ENCODE measurements around the gene EEA1.

The EEA1 gene

GRCh38 chr12:92945659-92946220, 16.6 kb upstream of the EEA1 start:
- no peak for TF ChIP-seq TAF1 (IDR thresholded peaks at IDR 0.05; ENCODE audit: borderline replicate concordance, insufficient read depth, low read length)
- no peak for TF ChIP-seq POLR2AphosphoS5 (IDR thresholded peaks at IDR 0.05; ENCODE audit: low read depth, low read length)
- no peak for TF ChIP-seq SIN3A (IDR thresholded peaks at IDR 0.05; ENCODE audit: borderline replicate concordance, insufficient read depth, low read length)
- TF ChIP-seq REST (IDR thresholded peaks at IDR 0.05; ENCODE audit: insufficient read depth in 1 of 2, low read depth in 2 of 2, low read length in 2 of 2): no peak
- no peak for TF ChIP-seq FOXP2 (optimal IDR thresholded peaks at IDR 0.05; ENCODE audit: borderline replicate concordance, extremely low read depth, extremely low read length, insufficient read depth)

GRCh38 chr12:92943482-92944250, 14.6 kb upstream of the EEA1 start:
- TF ChIP-seq SIN3A (IDR thresholded peaks at IDR 0.05; ENCODE audit: borderline replicate concordance, insufficient read depth, low read length) (no peak), POLR2AphosphoS5 (IDR thresholded peaks at IDR 0.05; ENCODE audit: low read depth, low read length) (no peak), FOXP2 (optimal IDR thresholded peaks at IDR 0.05; ENCODE audit: borderline replicate concordance, extremely low read depth, extremely low read length, insufficient read depth) (no peak), REST (IDR thresholded peaks at IDR 0.05; ENCODE audit: insufficient read depth in 1 of 2, low read depth in 2 of 2, low read length in 2 of 2) (no peak), TAF1 (IDR thresholded peaks at IDR 0.05; ENCODE audit: borderline replicate concordance, insufficient read depth, low read length) (no peak)

- TF ChIP-seq FOXP2 (optimal IDR thresholded peaks at IDR 0.05; ENCODE audit: borderline replicate concordance, extremely low read depth, extremely low read length, insufficient read depth) (no peak), SIN3A (IDR thresholded peaks at IDR 0.05; ENCODE audit: borderline replicate concordance, insufficient read depth, low read length) (no peak), TAF1 (IDR thresholded peaks at IDR 0.05; ENCODE audit: borderline replicate concordance, insufficient read depth, low read length) (no peak), REST (IDR thresholded peaks at IDR 0.05; ENCODE audit: insufficient read depth in 1 of 2, low read depth in 2 of 2, low read length in 2 of 2) (no peak), POLR2AphosphoS5 (IDR thresholded peaks at IDR 0.05; ENCODE audit: low read depth, low read length) (no peak)
Observed at GRCh38 chr12:92942905-92943304, 13.8 kb upstream of the EEA1 start.

- TF ChIP-seq TAF1 (IDR thresholded peaks at IDR 0.05; ENCODE audit: borderline replicate concordance, insufficient read depth, low read length): no peak
Observed at GRCh38 chr12:92939116-92939515, 10.0 kb upstream of the EEA1 start.

GRCh38 chr12:92938638-92939037, 9.5 kb upstream of the EEA1 start:
- no peak for TF ChIP-seq POLR2AphosphoS5 (IDR thresholded peaks at IDR 0.05; ENCODE audit: low read depth, low read length)
- TF ChIP-seq FOXP2 (optimal IDR thresholded peaks at IDR 0.05; ENCODE audit: borderline replicate concordance, extremely low read depth, extremely low read length, insufficient read depth): no peak
- no peak for TF ChIP-seq REST (IDR thresholded peaks at IDR 0.05; ENCODE audit: insufficient read depth in 1 of 2, low read depth in 2 of 2, low read length in 2 of 2)
- TF ChIP-seq SIN3A (IDR thresholded peaks at IDR 0.05; ENCODE audit: borderline replicate concordance, insufficient read depth, low read length): no peak
- TF ChIP-seq TAF1 (IDR thresholded peaks at IDR 0.05; ENCODE audit: borderline replicate concordance, insufficient read depth, low read length): no peak
